Neuron (in vitro differentiated cells): ENCODE data around the gene POU6F2.
A peak's percentile ranks its signal among the peaks of the same experiment; 100 is the strongest.
"Not testable (repeated sequence)": the region's sequence is repeated elsewhere in the genome, so short reads cannot be mapped to it uniquely, and the experiment has no call there.

Source experiments
- H2AFZ ChIP-seq: one replicate; pipeline ENCODE4 v1.6.1; 2013; ENCODE audit warnings: low read depth, mild to moderate bottlenecking, inconsistent platforms, low read length, moderate library complexity
- H3K27me3 ChIP-seq: one replicate; pipeline ENCODE4 v1.6.1; 2013; ENCODE audit warnings: low read length; ENCODE audit not compliant: insufficient read depth
- H3K36me3 ChIP-seq: one replicate; pipeline ENCODE4 v1.6.1; 2013; ENCODE audit warnings: low read length; ENCODE audit not compliant: insufficient read depth
- H3K4me1 ChIP-seq: one replicate; pipeline ENCODE4 v1.6.1; 2013; ENCODE audit warnings: low read length; ENCODE audit not compliant: insufficient read depth
- H3K4me3 ChIP-seq: 2 replicates; pipeline ENCODE4 v1.5.1; 2013; ENCODE audit warnings: mild to moderate bottlenecking, low read length, moderate library complexity
- H3K9me3 ChIP-seq: one replicate; pipeline ENCODE4 v1.6.1; 2013; ENCODE audit warnings: low read length

Gene POU6F2

DNA sequence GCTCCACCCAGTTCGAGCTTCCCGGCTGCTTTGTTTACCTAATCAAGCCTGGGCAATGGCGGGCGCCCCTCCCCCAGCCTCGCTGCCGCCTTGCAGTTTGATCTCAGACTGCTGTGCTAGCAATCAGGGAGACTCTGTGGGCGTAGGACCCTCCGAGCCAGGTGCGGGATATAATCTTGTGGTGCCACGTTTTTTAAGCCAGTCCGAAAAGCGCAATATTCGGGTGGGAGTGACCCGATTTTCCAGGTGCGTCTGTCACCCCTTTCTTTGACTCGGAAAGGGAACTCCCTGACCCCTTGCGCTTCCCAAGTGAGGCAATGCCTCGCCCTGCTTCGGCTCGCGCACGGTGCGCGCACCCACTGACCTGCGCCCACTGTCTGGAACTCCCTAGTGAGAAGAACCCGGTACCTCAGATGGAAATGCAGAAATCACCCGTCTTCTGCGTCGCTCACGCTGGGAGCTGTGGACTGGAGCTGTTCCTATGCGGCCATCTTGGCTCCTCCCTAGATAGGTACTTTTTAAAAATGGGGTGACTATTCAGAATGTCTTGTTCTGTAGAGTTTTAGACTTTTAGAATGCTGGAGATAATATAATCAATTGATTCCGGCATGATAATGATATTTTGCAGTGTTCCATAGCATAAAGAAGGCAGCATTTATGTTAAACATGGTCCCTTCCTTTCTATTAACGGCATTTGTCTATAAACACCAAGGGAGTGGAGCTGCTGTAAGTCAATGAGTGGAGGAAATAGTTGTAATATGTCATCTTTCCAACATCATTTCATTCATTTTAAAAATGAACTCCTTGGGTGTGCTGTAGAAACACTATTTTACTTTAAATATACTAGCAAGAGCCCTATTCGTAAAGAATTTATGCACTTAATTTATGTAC lies 35.6 kb downstream of the POU6F2 start:
- not testable (repeated sequence) for H3K4me1 ChIP-seq, H2AFZ ChIP-seq, H3K9me3 ChIP-seq, H3K27me3 ChIP-seq, H3K4me3 ChIP-seq, H3K36me3 ChIP-seq

DNA sequence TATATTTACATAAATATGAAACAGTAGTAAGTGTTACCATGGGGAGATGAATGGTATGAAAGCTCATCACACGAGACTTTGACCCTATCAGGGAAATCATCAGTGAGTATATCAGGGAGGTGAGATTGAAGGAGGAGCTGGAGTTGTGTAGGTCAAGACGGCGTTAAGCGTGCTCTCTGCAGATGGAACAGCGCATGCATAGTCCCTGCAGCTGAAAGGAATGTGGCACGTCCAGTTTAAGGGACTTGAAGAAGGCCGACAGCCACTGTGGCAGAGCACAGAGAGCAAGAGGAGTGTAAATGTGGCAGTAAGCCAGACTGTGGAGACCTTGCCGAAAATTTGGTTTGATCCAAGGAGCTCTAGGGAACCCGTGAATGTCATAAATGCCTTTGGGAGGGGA lies 38.9 kb downstream of the POU6F2 start:
- no peak overlapping the region for H2AFZ ChIP-seq
- no peaks in the 10 kb centered on the region for H3K27me3 ChIP-seq
- no peaks in the 10 kb centered on the region for H3K9me3 ChIP-seq
- H3K36me3 ChIP-seq: no peaks in the 10 kb centered on the region
- H3K4me3 ChIP-seq: no peak overlapping the region
- no peaks in the 10 kb centered on the region for H3K4me1 ChIP-seq

DNA sequence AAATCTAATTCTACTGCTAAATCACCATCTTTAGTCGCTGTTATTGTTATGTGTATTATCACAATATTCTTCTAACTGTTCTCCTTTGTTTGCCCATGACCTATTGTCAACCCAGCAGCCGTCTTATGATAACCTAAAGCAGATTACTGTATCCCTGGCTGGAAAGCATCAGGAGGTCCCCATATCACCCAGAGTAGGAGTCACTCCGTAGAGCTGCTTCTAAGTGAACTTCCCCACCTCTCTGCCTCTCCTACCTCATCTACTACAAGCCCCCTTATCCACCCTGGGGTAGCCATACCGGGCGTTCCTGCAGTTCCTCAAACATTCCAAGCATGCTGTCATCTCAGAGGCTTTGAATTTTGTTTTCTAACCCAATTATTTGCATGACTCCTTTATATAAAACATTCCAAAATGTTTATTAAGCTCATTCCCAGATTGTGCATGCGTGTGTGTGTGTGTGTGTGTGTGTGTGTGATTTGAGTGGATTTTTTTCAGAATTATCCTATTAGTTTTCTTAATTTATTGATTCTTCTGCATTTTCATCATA lies 39.7 kb downstream of the POU6F2 start:
- Histone ChIP-seq H3K36me3 (no peaks in the 10 kb centered on the region), H2AFZ (no peak overlapping the region), H3K9me3 (no peaks in the 10 kb centered on the region), H3K27me3 (no peaks in the 10 kb centered on the region), H3K4me3 (no peak overlapping the region), H3K4me1 (no peaks in the 10 kb centered on the region)

DNA sequence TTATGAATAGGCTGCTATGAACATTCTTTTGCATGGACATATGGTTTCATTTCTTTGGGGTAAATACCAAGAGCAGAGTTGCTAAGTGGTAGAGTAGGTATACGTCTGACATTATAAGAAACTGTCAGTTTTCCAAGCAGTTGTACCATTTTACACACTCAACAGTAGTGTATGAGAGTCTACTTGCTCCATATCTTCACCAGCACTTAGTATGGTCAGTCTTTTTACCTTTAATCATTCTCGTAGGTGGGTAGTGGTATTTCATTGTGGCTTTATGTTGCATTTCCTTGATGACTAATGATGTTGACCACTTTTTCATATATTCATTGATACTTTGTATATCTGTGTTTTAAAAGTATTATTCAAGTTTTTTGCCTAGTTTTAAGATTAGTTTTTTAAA lies 45.1 kb downstream of the POU6F2 start:
- no peaks in the 10 kb centered on the region for H3K9me3 ChIP-seq
- no peaks in the 10 kb centered on the region for H3K36me3 ChIP-seq
- H3K27me3 ChIP-seq: no peaks in the 10 kb centered on the region
- no peaks in the 10 kb centered on the region for H3K4me1 ChIP-seq
- H3K4me3 ChIP-seq: no peak overlapping the region
- H2AFZ ChIP-seq: no peak overlapping the region

DNA sequence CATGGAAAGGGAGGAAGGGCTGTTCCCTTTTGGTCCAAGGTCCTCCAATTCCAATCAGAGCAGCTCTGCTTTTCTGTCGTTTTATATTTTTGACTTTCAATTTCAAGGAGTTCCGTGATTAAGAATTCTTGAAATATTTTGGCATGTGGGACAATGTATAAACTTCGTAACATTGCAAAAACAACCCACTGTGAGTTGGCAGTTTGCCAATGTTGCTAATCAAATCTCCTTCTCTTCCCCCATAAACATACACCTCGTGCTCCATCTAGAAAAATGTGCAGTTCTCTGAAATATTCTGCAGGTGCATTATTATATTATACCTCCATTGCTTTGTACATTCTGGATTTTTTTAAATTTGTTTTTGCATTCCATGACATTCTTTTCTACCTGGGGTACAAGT lies 49.8 kb downstream of the POU6F2 start:
- H3K36me3 ChIP-seq: no peaks in the 10 kb centered on the region
- H3K27me3 ChIP-seq: no peaks in the 10 kb centered on the region
- no peak overlapping the region for H2AFZ ChIP-seq
- H3K9me3 ChIP-seq: no peaks in the 10 kb centered on the region
- H3K4me1 ChIP-seq: peaks cover 3% of the 10 kb centered on the region
- no peak overlapping the region for H3K4me3 ChIP-seq

DNA sequence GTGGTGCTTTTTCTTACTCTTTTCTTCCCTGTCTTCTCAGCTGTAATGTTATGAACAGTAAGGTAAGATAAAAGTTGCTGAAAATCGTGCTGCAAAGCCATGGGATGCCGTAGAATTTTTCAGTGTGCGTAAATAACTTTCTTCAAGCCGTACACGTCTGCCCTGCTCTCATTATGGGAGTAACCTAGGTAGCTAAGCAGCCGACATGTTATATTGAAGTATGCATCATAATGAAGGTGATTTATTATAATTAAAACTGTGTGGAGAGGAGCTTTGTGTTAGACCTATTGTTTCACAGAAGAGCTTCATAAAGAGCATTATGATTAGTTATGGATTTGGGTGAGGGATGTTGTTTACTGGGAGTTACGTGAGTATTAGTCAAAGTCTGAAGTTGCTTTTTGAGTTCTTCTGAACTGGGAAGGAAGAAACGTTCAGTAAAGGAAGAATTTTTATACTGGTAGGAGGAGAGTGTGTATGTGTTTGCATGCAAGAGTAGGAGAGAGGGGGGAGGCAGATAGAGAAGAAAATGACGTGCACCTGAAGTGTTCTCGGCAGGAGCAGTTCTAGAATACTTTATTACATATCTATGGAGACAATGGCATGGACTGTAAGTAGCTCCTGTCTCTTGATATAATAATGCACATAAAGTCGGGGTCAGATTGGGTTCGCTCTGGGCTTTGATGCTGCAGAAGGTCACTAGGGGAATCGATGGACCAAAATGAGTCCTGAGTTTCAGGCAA lies 56.3 kb downstream of the POU6F2 start:
- Histone ChIP-seq H3K27me3 (no peaks in the 10 kb centered on the region), H3K36me3 (no peaks in the 10 kb centered on the region), H2AFZ (peak overlapping the region; percentile 69), H3K4me3 (peak overlapping the region; percentile 42), H3K4me1 (peaks cover 40% of the 10 kb centered on the region), H3K9me3 (no peaks in the 10 kb centered on the region)

DNA sequence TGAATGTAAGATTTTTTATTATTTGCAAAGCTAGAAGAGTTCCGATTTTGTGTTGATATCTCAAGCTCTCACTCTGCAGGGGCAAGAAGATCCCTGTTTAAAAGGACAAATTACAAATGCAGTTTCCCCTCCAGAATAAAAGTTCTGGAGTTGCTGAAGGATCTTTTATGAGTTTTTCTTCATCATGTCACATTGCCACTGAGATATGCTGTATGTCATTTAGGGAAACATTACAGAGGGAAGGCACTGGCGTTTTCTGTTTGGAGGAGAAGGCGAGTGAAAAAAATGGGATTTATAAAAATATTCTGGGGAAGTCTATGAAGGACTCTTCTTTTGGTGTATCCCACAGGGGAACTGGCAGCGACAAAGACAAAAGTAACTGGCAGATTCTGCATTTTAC lies 57.4 kb downstream of the POU6F2 start:
- no peaks in the 10 kb centered on the region for H3K36me3 ChIP-seq
- H3K4me1 ChIP-seq: peaks cover 40% of the 10 kb centered on the region
- peak overlapping the region; percentile 87 for H2AFZ ChIP-seq
- H3K4me3 ChIP-seq: peak overlapping the region; percentile 30
- no peaks in the 10 kb centered on the region for H3K9me3 ChIP-seq
- H3K27me3 ChIP-seq: no peaks in the 10 kb centered on the region

DNA sequence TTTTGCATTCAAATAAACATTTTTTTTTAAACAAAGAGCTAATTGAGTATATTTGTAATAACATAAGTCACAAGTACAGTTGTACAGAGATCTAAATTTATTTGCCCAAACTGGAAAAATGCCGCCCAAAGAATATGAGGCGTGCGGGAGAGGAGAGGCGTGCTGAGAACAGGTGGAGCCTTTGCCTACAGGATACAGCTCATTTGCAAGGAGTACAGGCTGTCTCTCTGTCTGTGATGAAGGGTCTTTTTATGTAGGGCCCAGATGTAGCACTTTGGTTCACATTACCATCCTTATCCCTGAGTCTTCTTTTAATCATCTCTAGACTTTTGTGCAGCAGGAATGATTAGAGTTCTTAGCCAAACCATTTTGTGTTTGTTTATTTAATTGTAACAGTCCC lies 58.2 kb downstream of the POU6F2 start:
- Histone ChIP-seq H3K4me3 (peak overlapping the region; percentile 30), H3K4me1 (peaks cover 40% of the 10 kb centered on the region), H3K27me3 (no peaks in the 10 kb centered on the region), H2AFZ (peak overlapping the region; percentile 87), H3K36me3 (no peaks in the 10 kb centered on the region), H3K9me3 (no peaks in the 10 kb centered on the region)

DNA sequence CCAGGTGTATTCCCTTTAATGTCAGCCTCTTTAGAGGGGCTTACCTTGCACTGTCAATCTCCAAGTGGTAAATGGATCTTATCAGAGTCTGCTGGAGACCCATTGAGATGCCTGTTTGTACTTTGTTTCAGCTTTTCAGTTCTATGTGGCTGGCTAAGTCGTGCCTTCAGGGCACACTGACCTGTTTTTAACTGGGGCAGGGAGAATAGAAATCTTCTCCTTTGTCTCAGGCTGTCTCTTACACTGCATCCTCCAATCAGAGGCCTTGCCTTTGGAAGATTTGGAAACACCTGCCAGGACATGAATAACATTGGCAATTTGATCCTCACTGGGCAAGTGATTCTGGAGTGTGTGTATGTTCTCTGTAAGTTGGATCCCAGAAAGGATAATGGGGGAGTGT lies 65.0 kb downstream of the POU6F2 start:
- H3K9me3 ChIP-seq: no peaks in the 10 kb centered on the region
- H3K4me1 ChIP-seq: no peaks in the 10 kb centered on the region
- H3K36me3 ChIP-seq: no peaks in the 10 kb centered on the region
- H2AFZ ChIP-seq: no peak overlapping the region
- no peak overlapping the region for H3K4me3 ChIP-seq
- H3K27me3 ChIP-seq: no peaks in the 10 kb centered on the region

DNA sequence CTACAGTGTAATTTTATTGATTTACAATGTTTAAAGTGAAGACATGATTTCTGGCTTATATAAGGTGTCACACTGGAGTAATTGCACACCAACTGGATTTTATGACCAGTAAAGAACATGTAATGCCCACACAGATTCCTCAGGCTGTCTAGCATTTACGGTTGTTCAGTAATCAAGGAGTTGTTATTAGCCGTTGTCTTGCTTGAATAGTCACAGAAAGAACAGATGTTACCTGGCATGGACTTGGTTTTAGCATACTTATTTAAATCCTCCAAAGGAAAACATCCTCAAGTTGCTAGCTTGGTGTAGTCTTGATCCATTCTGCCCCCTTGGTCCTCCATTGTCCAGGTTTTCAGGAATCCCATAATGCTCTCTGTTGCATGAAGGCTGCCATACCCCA lies 65.8 kb downstream of the POU6F2 start:
- H2AFZ ChIP-seq: no peak overlapping the region
- no peaks in the 10 kb centered on the region for H3K27me3 ChIP-seq
- H3K4me1 ChIP-seq: no peaks in the 10 kb centered on the region
- H3K4me3 ChIP-seq: no peak overlapping the region
- H3K9me3 ChIP-seq: no peaks in the 10 kb centered on the region
- no peaks in the 10 kb centered on the region for H3K36me3 ChIP-seq

DNA sequence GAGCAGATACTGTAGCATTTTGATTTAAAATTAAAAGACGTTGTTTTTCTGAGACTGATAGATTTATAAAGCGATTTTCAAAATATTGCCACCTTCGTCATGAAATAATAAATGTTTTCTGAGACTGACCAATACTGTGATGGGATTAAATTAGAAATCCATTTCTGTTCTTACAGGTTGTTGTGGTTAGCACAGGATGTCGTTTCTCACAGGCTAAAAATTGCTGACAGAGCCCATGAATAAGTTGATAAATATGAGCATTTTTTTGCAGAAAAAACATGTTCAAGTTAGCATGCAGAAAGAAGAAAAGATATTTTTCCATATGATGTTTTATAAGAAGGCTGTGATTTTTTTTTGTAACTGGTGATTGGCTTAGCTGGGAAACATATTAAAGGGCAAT lies 66.8 kb downstream of the POU6F2 start:
- Histone ChIP-seq H3K9me3 (no peaks in the 10 kb centered on the region), H2AFZ (no peak overlapping the region), H3K27me3 (no peaks in the 10 kb centered on the region), H3K4me1 (no peaks in the 10 kb centered on the region), H3K36me3 (no peaks in the 10 kb centered on the region), H3K4me3 (no peak overlapping the region)

DNA sequence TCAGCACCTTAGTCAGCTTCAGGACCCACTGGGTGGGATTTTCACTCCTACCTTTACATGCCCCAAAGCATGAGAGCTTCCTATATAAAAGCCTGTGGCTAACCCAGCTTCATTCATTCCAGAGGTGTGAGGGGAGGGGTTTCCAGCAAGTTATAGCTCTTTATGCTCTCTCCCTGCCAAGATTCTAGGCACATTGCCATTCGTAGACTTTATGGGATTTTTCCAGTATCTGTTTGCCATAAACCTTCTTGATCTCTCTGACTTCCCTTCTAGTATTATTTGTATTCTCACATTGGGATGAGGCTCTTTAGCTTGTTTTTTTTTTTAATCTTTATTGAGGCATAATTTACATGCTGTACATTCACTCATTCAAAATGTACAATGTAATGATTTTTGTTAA lies 67.5 kb downstream of the POU6F2 start:
- H2AFZ ChIP-seq: no peak overlapping the region
- H3K9me3 ChIP-seq: no peaks in the 10 kb centered on the region
- no peaks in the 10 kb centered on the region for H3K36me3 ChIP-seq
- no peaks in the 10 kb centered on the region for H3K27me3 ChIP-seq
- H3K4me1 ChIP-seq: no peaks in the 10 kb centered on the region
- H3K4me3 ChIP-seq: no peak overlapping the region

DNA sequence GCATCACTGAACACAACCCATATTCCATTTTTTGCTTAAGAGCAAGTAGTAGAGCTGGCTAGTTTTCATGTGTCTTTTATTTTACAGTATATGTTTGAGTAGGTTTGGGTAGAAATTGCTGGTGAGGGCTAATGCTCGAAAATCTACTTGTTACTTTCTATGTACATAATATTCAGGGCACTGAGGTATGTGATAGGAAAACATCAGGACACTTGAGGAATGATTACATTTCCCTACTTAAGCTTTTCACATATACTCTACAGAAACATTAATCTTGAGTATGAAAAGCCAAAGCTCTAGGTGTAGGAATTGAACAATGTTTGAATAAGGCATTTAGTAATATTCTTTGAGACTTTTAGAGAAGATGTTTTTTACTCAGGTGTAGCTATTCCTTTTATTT lies 73.6 kb downstream of the POU6F2 start:
- no peak overlapping the region for H2AFZ ChIP-seq

More for the DNA sequence above, 73.6 kb downstream of the POU6F2 start:
- no peaks in the 10 kb centered on the region for H3K27me3 ChIP-seq
- H3K4me3 ChIP-seq: no peak overlapping the region
- H3K9me3 ChIP-seq: no peaks in the 10 kb centered on the region
- H3K36me3 ChIP-seq: no peaks in the 10 kb centered on the region
- H3K4me1 ChIP-seq: peaks cover 2% of the 10 kb centered on the region
